Measurements from ENCODE around the gene LZTS3. TPM values are rescaled to one million over a fixed set of nuclear protein-coding genes. Genes with fewer than 3 reads are reported as not detected.

Gene LZTS3
- total RNA-seq, 3 donors from 2014 or later, result 4.2 to 9.9 (median 8.0) TPM

DNA sequence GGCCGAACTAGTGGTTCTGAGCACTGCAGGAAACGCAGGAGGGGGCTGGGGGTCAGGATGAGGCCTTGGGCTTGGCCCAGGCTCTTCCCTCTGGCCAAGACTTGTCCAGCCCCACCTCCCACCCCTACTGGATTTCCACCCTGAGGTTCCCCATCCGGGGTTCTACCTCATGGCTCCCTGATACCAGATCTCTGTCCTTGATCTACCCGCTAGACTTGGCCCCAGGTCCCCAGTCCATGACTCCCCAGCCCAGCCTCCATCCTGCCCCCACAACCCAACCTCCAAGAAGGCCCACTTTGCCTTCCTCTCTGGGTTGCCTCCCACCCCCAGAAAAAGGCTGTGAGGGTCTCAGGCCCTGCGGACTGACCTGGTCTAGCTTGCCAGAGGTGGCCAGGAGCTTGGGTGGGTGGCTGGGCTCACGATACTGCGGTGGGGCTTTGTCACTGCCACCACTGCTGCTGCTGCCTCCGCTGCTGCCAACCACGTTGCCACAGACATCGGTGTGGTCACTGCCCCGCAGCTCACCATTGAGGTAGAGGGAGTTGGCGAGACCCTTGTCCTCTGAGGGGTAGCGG is 6.9 kb downstream of the LZTS3 start:
- no peaks in the 10 kb centered on the region for H3K36me3 ChIP-seq (ENCODE audit: low read depth)
- no peaks in the 10 kb centered on the region for H3K9me3 ChIP-seq
- no peak for DNase-seq
- intact Hi-C loops (cut with DNase I, micrococcal nuclease), result no loop called here
- peaks cover 3% of the 10 kb centered on the region for H3K4me1 ChIP-seq (ENCODE audit: low read depth)
- H3K4me3 ChIP-seq, result no peak overlapping the region
- no peak for ATAC-seq
- TF ChIP-seq, protein P1, sequence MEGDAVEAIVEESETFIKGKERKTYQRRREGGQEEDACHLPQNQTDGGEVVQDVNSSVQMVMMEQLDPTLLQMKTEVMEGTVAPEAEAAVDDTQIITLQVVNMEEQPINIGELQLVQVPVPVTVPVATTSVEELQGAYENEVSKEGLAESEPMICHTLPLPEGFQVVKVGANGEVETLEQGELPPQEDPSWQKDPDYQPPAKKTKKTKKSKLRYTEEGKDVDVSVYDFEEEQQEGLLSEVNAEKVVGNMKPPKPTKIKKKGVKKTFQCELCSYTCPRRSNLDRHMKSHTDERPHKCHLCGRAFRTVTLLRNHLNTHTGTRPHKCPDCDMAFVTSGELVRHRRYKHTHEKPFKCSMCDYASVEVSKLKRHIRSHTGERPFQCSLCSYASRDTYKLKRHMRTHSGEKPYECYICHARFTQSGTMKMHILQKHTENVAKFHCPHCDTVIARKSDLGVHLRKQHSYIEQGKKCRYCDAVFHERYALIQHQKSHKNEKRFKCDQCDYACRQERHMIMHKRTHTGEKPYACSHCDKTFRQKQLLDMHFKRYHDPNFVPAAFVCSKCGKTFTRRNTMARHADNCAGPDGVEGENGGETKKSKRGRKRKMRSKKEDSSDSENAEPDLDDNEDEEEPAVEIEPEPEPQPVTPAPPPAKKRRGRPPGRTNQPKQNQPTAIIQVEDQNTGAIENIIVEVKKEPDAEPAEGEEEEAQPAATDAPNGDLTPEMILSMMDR (IDR thresholded peaks at IDR 0.05), result no peak

DNA sequence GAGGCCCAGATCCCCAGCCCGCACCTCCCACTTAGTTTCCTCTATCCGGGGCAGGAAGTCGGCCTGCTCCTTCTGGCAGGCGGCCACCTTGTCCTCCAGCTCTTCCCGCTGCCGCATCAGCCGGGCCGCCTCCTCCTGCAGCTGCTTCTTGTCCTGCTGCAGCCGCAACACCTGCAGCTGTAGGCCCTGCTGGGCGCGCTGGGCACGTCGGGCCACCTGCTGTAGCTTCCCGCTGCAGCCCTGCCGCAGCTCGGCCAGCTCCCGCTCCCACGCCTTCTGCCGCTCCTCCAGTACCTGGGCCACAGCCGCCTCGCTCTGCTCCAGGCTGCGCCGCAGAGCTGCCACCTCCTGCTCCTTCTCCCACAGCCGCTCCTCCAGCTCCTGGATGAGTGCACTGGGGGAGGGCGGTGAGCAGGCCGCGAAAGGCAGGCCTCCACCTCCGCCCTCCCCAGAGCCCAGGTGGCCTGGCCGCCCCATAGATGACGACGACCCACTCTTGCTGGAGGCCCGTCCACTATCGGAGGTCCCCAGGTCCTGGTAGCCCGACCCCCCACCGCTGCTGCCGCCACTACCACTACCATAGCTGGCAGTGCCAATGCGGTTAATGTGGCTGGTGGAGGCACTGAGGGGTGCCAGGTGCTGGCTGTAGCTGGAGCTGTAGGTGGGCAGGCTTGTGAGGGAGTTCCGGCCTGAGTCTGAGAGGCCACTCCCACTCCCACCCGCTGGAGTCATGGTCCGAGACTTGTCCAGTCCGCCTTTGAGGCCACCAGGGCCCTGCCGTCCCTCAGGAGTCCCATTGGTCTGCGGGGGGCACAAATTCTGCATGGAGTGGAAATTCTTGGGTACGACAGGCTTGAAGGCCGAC is 7.6 kb downstream of the LZTS3 start:
- Histone ChIP-seq H3K4me1 (ENCODE audit: low read depth) (peaks cover 3% of the 10 kb centered on the region), H3K4me3 (no peak overlapping the region), H3K9me3 (no peaks in the 10 kb centered on the region), H3K36me3 (ENCODE audit: low read depth) (no peaks in the 10 kb centered on the region)
- DNase-seq (peak in 1 of 3 donors; percentile 49), ATAC-seq (no peak)
- TF ChIP-seq, protein P1 (IDR thresholded peaks at IDR 0.05), result no peak
- intact Hi-C loops (cut with DNase I, micrococcal nuclease), result no loop called here

GRCh38 chr20:3164763-3165410 is 8.5 kb downstream of the LZTS3 start:
- Histone ChIP-seq H3K4me3 (no peak overlapping the region), H3K36me3 (ENCODE audit: low read depth) (no peaks in the 10 kb centered on the region), H3K9me3 (no peaks in the 10 kb centered on the region), H3K4me1 (ENCODE audit: low read depth) (peaks cover 3% of the 10 kb centered on the region)
- DNase-seq, result no peak
- intact Hi-C loops (cut with DNase I, micrococcal nuclease), result no loop called here
- TF ChIP-seq, protein P1 (IDR thresholded peaks at IDR 0.05), result no peak
- ATAC-seq, result no peak

- Histone ChIP-seq H3K36me3 (ENCODE audit: low read depth) (no peaks in the 10 kb centered on the region), H3K4me1 (ENCODE audit: low read depth) (peaks cover 3% of the 10 kb centered on the region), H3K9me3 (no peaks in the 10 kb centered on the region), H3K4me3 (no peak overlapping the region)
- intact Hi-C loops (cut with DNase I, micrococcal nuclease), result no loop called here
- TF ChIP-seq, protein P1 (IDR thresholded peaks at IDR 0.05), result no peak
- DNase-seq (no peak), ATAC-seq (no peak)
Observed at GRCh38 chr20:3164043-3164762, 9.1 kb downstream of the LZTS3 start.
